CD8-positive, alpha-beta memory T cell (primary cell): ENCODE data around the gene RMI2. TPM values are rescaled to one million over a fixed set of nuclear protein-coding genes. Genes with fewer than 3 reads are reported as not detected.

ENCODE experiments used
- CTCF ChIA-PET: fragments of 350-600 bp; sonication (Branson Sonifier 250); formaldehyde crosslinking; loops from one replicate; lab custom pipeline; 2021; ENCODE audit warnings: antibody characterized with exemption; lab: Charles Lee
- POLR2A ChIA-PET: fragments of 350-600 bp; sonication (Branson Sonifier 250); formaldehyde crosslinking; loops from one replicate; lab custom pipeline; 2021; ENCODE audit warnings: antibody characterized with exemption; lab: Charles Lee
- DNase-seq, 5 donors: peaks; one replicate each; pipeline versions ENCODE4 v3.0.0 to v3.0.0-alpha.2; 2020 to 2022; ENCODE audit warnings: mixed read lengths in 1 of 5
- H3K27ac ChIP-seq: one replicate; pipeline ENCODE4 v1.7.0; 2013; ENCODE audit warnings: low read depth, mild to moderate bottlenecking, low read length, moderate library complexity
- H3K27me3 ChIP-seq: 2 replicates; pipeline ENCODE4 v1.7.0; 2013; ENCODE audit warnings: low read length, mild to moderate bottlenecking; ENCODE audit not compliant: insufficient read depth, poor library complexity, severe bottlenecking
- H3K36me3 ChIP-seq: 2 replicates; pipeline ENCODE4 v1.7.0; 2013; ENCODE audit warnings: mild to moderate bottlenecking, low read length, moderate library complexity; ENCODE audit not compliant: insufficient read depth
- H3K4me1 ChIP-seq: 2 replicates; pipeline ENCODE4 v1.7.0; 2013; ENCODE audit warnings: mild to moderate bottlenecking, low read length, moderate library complexity; ENCODE audit not compliant: insufficient read depth
- H3K4me3 ChIP-seq: 2 replicates; pipeline ENCODE4 v1.7.0; 2013; ENCODE audit warnings: mild to moderate bottlenecking, low read length
- H3K9me3 ChIP-seq: 2 replicates; pipeline ENCODE4 v1.7.0; 2013; ENCODE audit warnings: mild to moderate bottlenecking, low read length
- H3K27ac Mint-ChIP-seq, 8 donors: one replicate each; pipeline ENCODE4 v1.8.0; 2020 to 2021; ENCODE audit warnings: mixed read lengths in 8 of 8, mild to moderate bottlenecking in 6 of 8, inconsistent platforms in 3 of 8, moderate library complexity in 3 of 8
- H3K27me3 Mint-ChIP-seq, 2 donors: one replicate each; pipeline ENCODE4 v1.8.0; 2020 to 2021; ENCODE audit warnings: mixed read lengths in 2 of 2, mild to moderate bottlenecking in 1 of 2, moderate library complexity in 1 of 2
- H3K36me3 Mint-ChIP-seq, 3 donors: one replicate each; pipeline ENCODE4 v1.8.0; 2020 to 2021; ENCODE audit warnings: mixed read lengths in 3 of 3, inconsistent platforms in 1 of 3, mild to moderate bottlenecking in 1 of 3
- H3K4me1 Mint-ChIP-seq, 3 donors: one replicate each; pipeline ENCODE4 v1.8.0; 2020 to 2021; ENCODE audit warnings: mixed read lengths in 3 of 3, inconsistent platforms in 1 of 3, mild to moderate bottlenecking in 1 of 3
- H3K4me3 Mint-ChIP-seq, 7 donors: one replicate each; pipeline ENCODE4 v1.8.0; 2020 to 2021; ENCODE audit warnings: mixed read lengths in 7 of 7, mild to moderate bottlenecking in 6 of 7, moderate library complexity in 4 of 7, inconsistent platforms in 2 of 7
- H3K9me3 Mint-ChIP-seq, 5 donors: one replicate each; pipeline ENCODE4 v1.8.0; 2020 to 2022; ENCODE audit warnings: mixed read lengths in 5 of 5, mild to moderate bottlenecking in 3 of 5, moderate library complexity in 2 of 5, inconsistent platforms in 1 of 5
- polyA plus RNA-seq: library from polyadenylated mRNA; unstranded; fragments of 300-500 nt; fragmentation: Illumina TruSeq; gene quantifications from one replicate; pipeline ENCODE4 v1.2.3, GENCODE V29; 2021
- total RNA-seq, 2 experiments: library from RNA; stranded (reverse); gene quantifications; one replicate each; pipeline ENCODE4 v1.2.3, GENCODE V29; 2021

Gene RMI2
- total and polyA plus RNA-seq, 3 experiments from 2014 or later = 1.1 to 38.3 (median 37.0) TPM

- Mint-ChIP-seq H3K27ac (peak overlapping the region in 1 of 8 donors; percentile 61), H3K9me3 (no peaks in the 10 kb centered on the region)
Measured at GRCh38 chr16:11396241-11397048, 51.2 kb downstream of the RMI2 start.

GRCh38 chr16:11398136-11398535 is 52.9 kb downstream of the RMI2 start:
- ChIA-PET CTCF (interaction anchor here (0.6 to 2.1 kb wide), 3 partner anchors 9 to 427 kb away, joined by 3 to 7 read pairs (median 3); no protein-coding TSS in a partner anchor), POLR2A (no interaction called here)
- peak in 1 of 5 donors; percentile 20 for DNase-seq
- H3K4me1 ChIP-seq = no peaks in the 10 kb centered on the region
- no peaks in the 10 kb centered on the region for H3K27me3 ChIP-seq
- no peaks in the 10 kb centered on the region for H3K9me3 ChIP-seq
- H3K36me3 Mint-ChIP-seq = no peaks in the 10 kb centered on the region
- no peaks in the 10 kb centered on the region for H3K27me3 Mint-ChIP-seq
- no peak overlapping the region for H3K4me3 Mint-ChIP-seq
- H3K27ac Mint-ChIP-seq = no peak overlapping the region
- H3K36me3 ChIP-seq = no peaks in the 10 kb centered on the region
- H3K4me1 Mint-ChIP-seq = peaks cover 0 to 5% (median 1%) of the 10 kb centered on the region in 3 donors
- no peak overlapping the region for H3K27ac ChIP-seq
- H3K9me3 Mint-ChIP-seq = no peaks in the 10 kb centered on the region
- no peak overlapping the region for H3K4me3 ChIP-seq

More at GRCh38 chr16:11396241-11397048, 51.2 kb downstream of the RMI2 start:
- Histone ChIP-seq H3K9me3 (no peaks in the 10 kb centered on the region), H3K4me3 (no peak overlapping the region), H3K4me1 (no peaks in the 10 kb centered on the region), H3K27ac (no peak overlapping the region), H3K36me3 (no peaks in the 10 kb centered on the region), H3K27me3 (no peaks in the 10 kb centered on the region)
- H3K36me3 Mint-ChIP-seq = no peaks in the 10 kb centered on the region
- H3K4me1 Mint-ChIP-seq = peaks cover 0 to 5% (median 1%) of the 10 kb centered on the region in 3 donors
- DNase-seq = peak; percentile 41 to 73 (median 54)
- H3K27me3 Mint-ChIP-seq = no peaks in the 10 kb centered on the region
- H3K4me3 Mint-ChIP-seq = no peak overlapping the region
- CTCF ChIA-PET = interaction anchor here (0.6 to 2.3 kb wide), 27 partner anchors 9 to 671 kb away, joined by 3 to 15 read pairs (median 3); partner anchors contain the start of gene ZC3H7A
- POLR2A ChIA-PET = no interaction called here

DNA sequence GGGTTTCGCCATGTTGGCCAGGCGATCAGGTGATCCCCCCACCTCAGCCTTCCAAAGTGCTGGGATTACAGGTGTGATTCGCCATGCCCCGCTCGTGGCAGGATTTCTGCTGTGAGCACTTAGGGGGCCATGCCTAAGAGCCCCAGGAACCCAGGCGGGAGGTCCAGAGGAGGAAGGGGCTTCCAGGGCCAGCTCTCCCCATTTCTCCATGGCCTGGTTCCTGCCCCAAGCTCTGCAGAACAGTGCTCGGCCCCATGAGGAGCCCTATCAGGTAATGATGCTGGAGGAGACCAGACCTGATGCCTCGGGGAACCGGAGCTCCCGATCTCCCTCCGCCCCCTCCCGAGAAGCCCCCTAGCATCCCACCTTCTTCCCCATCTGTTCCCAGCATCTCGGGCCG is 53.6 kb downstream of the RMI2 start:
- POLR2A ChIA-PET = no interaction called here
- Histone ChIP-seq H3K4me3 (no peak overlapping the region), H3K9me3 (no peaks in the 10 kb centered on the region), H3K4me1 (no peaks in the 10 kb centered on the region), H3K36me3 (no peaks in the 10 kb centered on the region), H3K27me3 (no peaks in the 10 kb centered on the region), H3K27ac (no peak overlapping the region)
- H3K4me1 Mint-ChIP-seq = peaks cover 0 to 5% (median 1%) of the 10 kb centered on the region in 3 donors
- peak in 1 of 5 donors; percentile 3 for DNase-seq
- H3K36me3 Mint-ChIP-seq = no peaks in the 10 kb centered on the region
- no peaks in the 10 kb centered on the region for H3K9me3 Mint-ChIP-seq
- CTCF ChIA-PET = interaction anchor here (1.0 to 2.1 kb wide), 4 partner anchors 9 to 436 kb away, joined by 3 to 7 read pairs (median 4); no protein-coding TSS in a partner anchor
- H3K4me3 Mint-ChIP-seq = no peak overlapping the region
- H3K27ac Mint-ChIP-seq = no peak overlapping the region
- peaks cover 0 to 1% of the 10 kb centered on the region in 2 donors for H3K27me3 Mint-ChIP-seq

- peak in 1 of 5 donors; percentile 26 for DNase-seq
- H3K36me3 Mint-ChIP-seq = no peaks in the 10 kb centered on the region
- Histone ChIP-seq H3K27me3 (no peaks in the 10 kb centered on the region), H3K4me1 (no peaks in the 10 kb centered on the region), H3K9me3 (no peaks in the 10 kb centered on the region), H3K4me3 (no peak overlapping the region), H3K27ac (no peak overlapping the region), H3K36me3 (no peaks in the 10 kb centered on the region)
- H3K27ac Mint-ChIP-seq = no peak overlapping the region
- H3K27me3 Mint-ChIP-seq = peaks cover 0 to 1% of the 10 kb centered on the region in 2 donors
- POLR2A ChIA-PET = no interaction called here
- H3K4me3 Mint-ChIP-seq = no peak overlapping the region
- H3K9me3 Mint-ChIP-seq = no peaks in the 10 kb centered on the region
- peaks cover 0 to 5% (median 1%) of the 10 kb centered on the region in 3 donors for H3K4me1 Mint-ChIP-seq
- CTCF ChIA-PET = interaction anchor here (1.0 to 2.1 kb wide), 4 partner anchors 8 to 436 kb away, joined by 3 to 7 read pairs (median 4); no protein-coding TSS in a partner anchor
Measured at GRCh38 chr16:11399261-11399831, 54.1 kb downstream of the RMI2 start.

DNA sequence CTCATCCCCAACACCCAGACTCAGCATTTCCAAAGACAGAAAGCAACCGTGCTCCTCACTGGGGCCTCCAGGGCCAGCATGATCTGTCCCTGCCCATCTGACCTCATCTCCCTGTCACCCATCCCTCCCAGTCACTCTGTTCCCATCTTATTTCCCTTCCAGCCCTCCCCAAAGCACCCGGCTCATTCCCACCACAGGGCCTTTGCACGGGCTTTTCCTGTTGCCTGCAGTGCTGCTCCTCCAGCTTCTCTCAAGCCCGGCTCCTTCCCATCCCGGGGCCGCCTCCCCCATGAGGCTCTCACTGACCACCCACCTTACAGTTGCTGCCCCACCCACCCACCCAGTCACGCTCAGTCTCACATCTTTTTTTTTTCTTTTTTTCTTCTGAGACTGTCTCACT is 54.8 kb downstream of the RMI2 start:
- H3K27ac Mint-ChIP-seq = no peak overlapping the region
- H3K9me3 Mint-ChIP-seq = no peaks in the 10 kb centered on the region
- CTCF ChIA-PET = interaction anchor here (1.4 kb wide), 1 partner anchor 314 kb away, joined by 5 read pairs; no protein-coding TSS in a partner anchor

More for the DNA sequence above, 54.8 kb downstream of the RMI2 start:
- Mint-ChIP-seq H3K36me3 (no peaks in the 10 kb centered on the region), H3K4me3 (no peak overlapping the region), H3K4me1 (peaks cover 0 to 5% (median 1%) of the 10 kb centered on the region in 3 donors), H3K27me3 (peaks cover 0 to 1% of the 10 kb centered on the region in 2 donors)
- Histone ChIP-seq H3K27ac (no peak overlapping the region), H3K36me3 (no peaks in the 10 kb centered on the region), H3K9me3 (no peaks in the 10 kb centered on the region), H3K27me3 (no peaks in the 10 kb centered on the region), H3K4me3 (no peak overlapping the region), H3K4me1 (no peaks in the 10 kb centered on the region)
- peak in 1 of 5 donors; percentile 11 for DNase-seq
- POLR2A ChIA-PET = no interaction called here

Other genes starting within 250 kb of the RMI2 start
- gene SOCS1, start 89.3 kb upstream of the RMI2 start, total RNA-seq = 100 to 1,000 TPM; 128 to 144 TPM
- gene SOCS1, start 89.3 kb upstream of the RMI2 start, polyA plus RNA-seq = 17.1 TPM
- not detected for gene TNP2, start 76.1 kb upstream of the RMI2 start, total RNA-seq
- not detected for gene TNP2, start 76.1 kb upstream of the RMI2 start, polyA plus RNA-seq
- gene PRM3, start 71.8 kb upstream of the RMI2 start, total RNA-seq = not detected
- gene PRM3, start 71.8 kb upstream of the RMI2 start, polyA plus RNA-seq = not detected
- gene PRM2, start 69.0 kb upstream of the RMI2 start, total RNA-seq = not detected
- gene PRM2, start 69.0 kb upstream of the RMI2 start, polyA plus RNA-seq = not detected
- gene PRM1, start 64.1 kb upstream of the RMI2 start, total RNA-seq = not detected
- not detected for gene PRM1, start 64.1 kb upstream of the RMI2 start, polyA plus RNA-seq
- 100 to 1,000 TPM; 199 to 201 TPM for gene LITAF, start 241.5 kb downstream of the RMI2 start, total RNA-seq
- gene LITAF, start 241.5 kb downstream of the RMI2 start, polyA plus RNA-seq = 629 TPM